Astrocyte (in vitro differentiated cells and primary cell): ENCODE measurements around the gene DOK5.

Experiments
- CTCF ChIP-seq: IDR thresholded peaks from 2 replicates; pipeline ENCODE4 v1.5.1; 2011; ENCODE audit warnings: low read depth, mild to moderate bottlenecking, inconsistent platforms, low read length, moderate library complexity; ENCODE audit not compliant: insufficient read depth
- EZH2 ChIP-seq: IDR thresholded peaks from 2 replicates; pipeline ENCODE4 v1.6.1; 2012; ENCODE audit warnings: mild to moderate bottlenecking, low read length, inconsistent platforms; ENCODE audit not compliant: insufficient read depth

DNA sequence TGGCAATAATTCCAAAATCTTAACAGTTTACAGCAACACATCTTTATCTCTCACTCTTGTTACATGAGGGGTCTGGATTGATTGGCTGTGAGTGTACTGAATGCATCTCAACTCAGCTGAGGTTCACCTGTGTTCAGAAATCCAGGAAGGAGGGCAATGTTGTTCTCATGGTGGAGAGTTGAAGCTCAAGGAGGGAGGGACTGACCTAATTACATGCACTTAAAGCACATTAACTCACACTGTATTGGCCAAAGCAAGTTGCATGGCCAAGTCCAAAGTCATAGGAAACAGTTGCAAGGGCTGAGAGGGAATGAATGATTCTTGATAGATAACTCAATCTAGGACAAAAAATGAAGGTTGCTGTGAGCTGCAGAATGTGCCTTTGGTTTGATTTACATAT, 102.2 kb downstream of the DOK5 start:
- TF ChIP-seq CTCF: no peak
- TF ChIP-seq EZH2: no peak
